ENCODE data around the gene REEP1.
"Not testable (repeated sequence)": the region's sequence is repeated elsewhere in the genome, so short reads cannot be mapped to it uniquely, and the experiment has no call there.

REEP1 gene

GRCh38 chr2:86275962-86276361 lies 61.5 kb downstream of the REEP1 start:
- DNase-seq: no peak

- DNase-seq: no peak
These were observed 62.0 kb downstream of the REEP1 start for GRCh38 chr2:86275384-86275799.

- no peak for DNase-seq
These were observed 62.5 kb downstream of the REEP1 start for GRCh38 chr2:86274918-86275275.

- DNase-seq: no peak
These were observed 63.0 kb downstream of the REEP1 start for GRCh38 chr2:86274265-86274917.

GRCh38 chr2:86272111-86272510 lies 65.3 kb downstream of the REEP1 start:
- no peak for DNase-seq

GRCh38 chr2:86271248-86271647 lies 66.2 kb downstream of the REEP1 start:
- DNase-seq: no peak

GRCh38 chr2:86263956-86264355 lies 73.5 kb downstream of the REEP1 start:
- DNase-seq: no peak

GRCh38 chr2:86260978-86261377 lies 76.4 kb downstream of the REEP1 start:
- no peak for DNase-seq

GRCh38 chr2:86258106-86258505 lies 79.3 kb downstream of the REEP1 start:
- no peak for DNase-seq

- DNase-seq: no peak
These were observed 80.4 kb downstream of the REEP1 start for GRCh38 chr2:86256982-86257381.

- no peak for DNase-seq
These were observed 81.1 kb downstream of the REEP1 start for GRCh38 chr2:86256300-86256699.

GRCh38 chr2:86254576-86255538 lies 82.6 kb downstream of the REEP1 start:
- no peak for DNase-seq

- DNase-seq: no peak
These were observed 84.0 kb downstream of the REEP1 start for GRCh38 chr2:86253424-86253823.

- no peak for DNase-seq
These were observed 85.6 kb downstream of the REEP1 start for GRCh38 chr2:86251840-86252266.

GRCh38 chr2:86249579-86250391 lies 87.6 kb downstream of the REEP1 start:
- no peak for DNase-seq

GRCh38 chr2:86249176-86249575 lies 88.2 kb downstream of the REEP1 start:
- DNase-seq: no peak

GRCh38 chr2:86245222-86245621 lies 92.2 kb downstream of the REEP1 start:
- DNase-seq: not testable (repeated sequence)

- not testable (repeated sequence) for DNase-seq
These were observed 92.6 kb downstream of the REEP1 start for GRCh38 chr2:86244781-86245180.

- no peak for DNase-seq
These were observed 93.3 kb downstream of the REEP1 start for GRCh38 chr2:86243950-86244733.

- DNase-seq: no peak
These were observed 94.2 kb downstream of the REEP1 start for GRCh38 chr2:86243272-86243671.

GRCh38 chr2:86241611-86242010 lies 95.8 kb downstream of the REEP1 start:
- no peak for DNase-seq

GRCh38 chr2:86240251-86240650 lies 97.2 kb downstream of the REEP1 start:
- no peak for DNase-seq

Measured in activated CD4-positive, alpha-beta T cell treated with anti-CD3 and anti-CD28 coated beads for 48 hours (primary cell).